K562 (cell line): ENCODE measurements around the gene SCFD2. TPM values are rescaled to one million over a fixed set of nuclear protein-coding genes. Genes with fewer than 3 reads are reported as not detected.

ENCODE experiments used
- ATAC-seq: fragments of 200-7000 bp; cut with Tn5 transposase; 3 replicates; pipeline ENCODE4 v1.9.1; 2020; ENCODE audit warnings: moderate library complexity
- BruUV-seq: library from RNA; stranded (reverse); fragments of 400-500 nt; replicated peaks from 2 replicates; lab custom pipeline; 2021; lab: Mats Ljungman, UMichigan
- CTCF ChIA-PET: fragments of 300-600 bp; formaldehyde crosslinking; extraction: SDS; loops from one replicate; lab custom pipeline; 2021; ENCODE audit warnings: low intra/inter-chr PET ratio; lab: Yijun Ruan, JAX
- POLR2A ChIA-PET: fragments of 300-600, 350-650 bp; sonication (Branson Sonifier 250); formaldehyde crosslinking; extraction: SDS; loops from one replicate; lab custom pipeline; 2021; ENCODE audit warnings: antibody characterized with exemption, inconsistent platforms; lab: Yijun Ruan, JAX
- DNase-seq, 4 experiments: peaks; one replicate each; pipeline versions ENCODE4 v3.0.0 to v3.0.0-alpha.2; 2011 to 2018; ENCODE audit warnings: low spot score in 3 of 4, mixed read lengths in 3 of 4; ENCODE audit errors: extremely low read depth in 1 of 4
- FAIRE-seq: peaks from 2 replicates; lab custom pipeline; 2011; peaks lifted over from hg19 to GRCh38; lab: Jason Lieb, UNC
- H2AFZ ChIP-seq: 2 replicates; pipeline ENCODE4 v1.6.0; 2011; ENCODE audit warnings: low read depth, low read length, control low read depth, inconsistent platforms
- H3K27ac ChIP-seq: fragments of 200-600 bp; 3 replicates; pipeline ENCODE4 v1.8.0; 2011; ENCODE audit warnings: low read depth, mild to moderate bottlenecking, control low read depth, inconsistent platforms, low read length, moderate library complexity, mixed read lengths; ENCODE audit errors: extremely low read depth
- H3K27me3 ChIP-seq, 2 experiments: fragments of 300-600 bp in 1 of 2; 2 replicates in 1 of 2; 3 replicates in 1 of 2; pipeline versions ENCODE4 v1.6.0 to v1.8.0; 2011; ENCODE audit warnings: inconsistent platforms in 2 of 2, low read length in 2 of 2, mild to moderate bottlenecking in 1 of 2, mixed read lengths in 1 of 2, moderate library complexity in 1 of 2; ENCODE audit not compliant: control insufficient read depth in 2 of 2, insufficient read depth in 2 of 2
- H3K36me3 ChIP-seq: fragments of 300-600 bp; 3 replicates; pipeline ENCODE4 v1.8.0; 2011; ENCODE audit warnings: mild to moderate bottlenecking, low read length, inconsistent platforms; ENCODE audit not compliant: control insufficient read depth, insufficient read depth
- H3K4me1 ChIP-seq, 2 experiments: fragments of 200-600 bp in 1 of 2; replicated peaks in 1 of 2; 2 replicates in 1 of 2; 3 replicates in 1 of 2; pipeline versions ENCODE4 v1.5.1 to v1.8.0; 2011; ENCODE audit warnings: inconsistent platforms in 2 of 2, low read length in 2 of 2, mild to moderate bottlenecking in 1 of 2, mixed read lengths in 1 of 2, moderate library complexity in 1 of 2; ENCODE audit not compliant: control insufficient read depth in 2 of 2, insufficient read depth in 2 of 2
- H3K4me2 ChIP-seq: 2 replicates; pipeline ENCODE4 v1.6.1; 2011; ENCODE audit warnings: low read length, control low read depth, inconsistent platforms, mixed read lengths; ENCODE audit not compliant: insufficient read depth
- H3K4me3 ChIP-seq: fragments of 200-600 bp; sonication (generic), shearing (Covaris generic); 2 replicates; pipeline ENCODE4 v1.5.1; 2016; ENCODE audit warnings: control low read depth, inconsistent platforms
- H3K79me2 ChIP-seq: fragments of 200-600 bp; 3 replicates; pipeline ENCODE4 v1.8.0; 2011; ENCODE audit warnings: low read length, inconsistent platforms; ENCODE audit not compliant: control insufficient read depth, insufficient read depth
- H3K9ac ChIP-seq, 2 experiments: 2 replicates each; pipeline versions ENCODE4 v1.6.0 to v1.6.1; 2011; ENCODE audit warnings: low read depth in 2 of 2, low read length in 2 of 2, control low read depth in 1 of 2, inconsistent platforms in 1 of 2, mild to moderate bottlenecking in 1 of 2, mixed read lengths in 1 of 2; ENCODE audit not compliant: insufficient read depth in 1 of 2
- H3K9me1 ChIP-seq: one replicate; pipeline ENCODE4 v1.6.0; 2011; ENCODE audit warnings: inconsistent platforms, mild to moderate bottlenecking, low read length, moderate library complexity; ENCODE audit not compliant: control insufficient read depth, insufficient read depth
- H3K9me3 ChIP-seq: replicated peaks from 2 replicates; pipeline ENCODE4 v1.5.1; 2011; ENCODE audit warnings: low read depth, low read length, inconsistent platforms; ENCODE audit not compliant: control insufficient read depth, insufficient read depth
- H4K20me1 ChIP-seq: replicated peaks from 2 replicates; pipeline ENCODE4 v1.6.1; 2011; ENCODE audit warnings: low read length, inconsistent platforms, mixed read lengths; ENCODE audit not compliant: control insufficient read depth, insufficient read depth
- BRCA1 ChIP-seq, 2 experiments: fragments of 450-650 bp in 1 of 2; sonication (generic) in 1 of 2; formaldehyde crosslinking in 1 of 2; IDR thresholded peaks; 2 replicates each; pipeline versions ENCODE4 v1.5.0 to v1.6.1; 2017 to 2020; ENCODE audit warnings: mild to moderate bottlenecking in 1 of 2, missing genetic modification reagents in 1 of 2
- ELF2 ChIP-seq: fragments of 250-450 bp; sonication (Bioruptor Pico); IDR thresholded peaks from 2 replicates; pipeline ENCODE4 v1.5.0; 2021; ENCODE audit warnings: mild to moderate bottlenecking
- ESRRB ChIP-seq: fragments of 250-450 bp; sonication (Bioruptor Pico); IDR thresholded peaks from 2 replicates; pipeline ENCODE4 v1.5.0; 2020; ENCODE audit warnings: mild to moderate bottlenecking, moderate library complexity, borderline replicate concordance
- FOXA3 ChIP-seq, 2 experiments: fragments of 450-650 bp in 1 of 2; sonication (generic) in 1 of 2; formaldehyde crosslinking; IDR thresholded peaks in 1 of 2; conservative IDR thresholded peaks in 1 of 2; 2 replicates each; pipeline versions ENCODE4 v1.4.0 to v1.8.0; 2020 to 2022; ENCODE audit warnings: mild to moderate bottlenecking in 2 of 2, missing genetic modification reagents in 1 of 2
- ILK ChIP-seq: fragments of 450-650 bp; IDR thresholded peaks from 2 replicates; pipeline ENCODE4 v1.6.1; 2016; ENCODE audit warnings: missing genetic modification characterization, low read depth, mild to moderate bottlenecking, missing compliant biosample characterization, moderate library complexity, borderline replicate concordance
- MEF2D ChIP-seq: conservative IDR thresholded peaks from 2 replicates; pipeline ENCODE4 v1.6.1; 2016; ENCODE audit warnings: low read depth, missing genetic modification characterization, missing compliant biosample characterization
- NCOA1 ChIP-seq: fragments of 450-650 bp; IDR thresholded peaks from 2 replicates; pipeline ENCODE4 v1.6.1; 2016; ENCODE audit warnings: low read depth
- NCOR1 ChIP-seq: fragments of 450-650 bp; IDR thresholded peaks from 2 replicates; pipeline ENCODE4 v1.6.1; 2016; ENCODE audit warnings: mild to moderate bottlenecking, moderate library complexity
- NR2C2 ChIP-seq, 2 experiments: fragments of 200-800 bp in 1 of 2; sonication (Bioruptor generic) in 1 of 2; sonication (generic) in 1 of 2; formaldehyde crosslinking in 1 of 2; IDR thresholded peaks; 2 replicates each; pipeline versions ENCODE4 v1.6.1 to v1.8.0; 2016 to 2022; ENCODE audit warnings: mild to moderate bottlenecking in 1 of 2, missing compliant biosample characterization in 1 of 2, missing genetic modification characterization in 1 of 2, missing genetic modification reagents in 1 of 2
- POLR2AphosphoS5 ChIP-seq: IDR thresholded peaks from 2 replicates; pipeline ENCODE4 v1.6.1; 2011; ENCODE audit warnings: mild to moderate bottlenecking, low read depth, low read length, moderate library complexity; ENCODE audit not compliant: control insufficient read depth, insufficient read depth
- TFE3 ChIP-seq: fragments of 450-650 bp; formaldehyde crosslinking; IDR thresholded peaks from 2 replicates; pipeline ENCODE4 v1.4.0; 2020; ENCODE audit warnings: mild to moderate bottlenecking, mixed read lengths
- TRIM28 ChIP-seq: fragments of 450-650 bp; IDR thresholded peaks from 2 replicates; pipeline ENCODE4 v1.6.1; 2017
- VEZF1 ChIP-seq: fragments of 200-800 bp; sonication (Bioruptor generic); IDR thresholded peaks from 2 replicates; pipeline ENCODE4 v1.6.1; 2017; ENCODE audit warnings: missing genetic modification characterization, missing compliant biosample characterization
- ZNF165 ChIP-seq: fragments of 250-450 bp; sonication (Bioruptor Pico); IDR thresholded peaks from 2 replicates; pipeline ENCODE4 v1.4.0; 2020; ENCODE audit warnings: borderline replicate concordance
- ZNF639 ChIP-seq, 2 experiments: fragments of 200-800 bp in 1 of 2; sonication (Bioruptor generic) in 1 of 2; sonication (generic) in 1 of 2; formaldehyde crosslinking in 1 of 2; IDR thresholded peaks in 1 of 2; conservative IDR thresholded peaks in 1 of 2; 2 replicates each; pipeline versions ENCODE4 v1.5.0 to v1.6.1; 2016 to 2020; ENCODE audit warnings: missing compliant biosample characterization in 1 of 2, missing genetic modification characterization in 1 of 2, missing genetic modification reagents in 1 of 2
- WGBS: fragments of 100-300 bp; shearing (Covaris generic); methylation state at CpG from one replicate; pipeline ENCODE4 v1.1.6; 2016; ENCODE audit warnings: low coverage, mixed read lengths; ENCODE audit not compliant: insufficient coverage; ENCODE audit errors: missing lambda C conversion rate; 5-methylcytosine and 5-hydroxymethylcytosine counted together
- in situ Hi-C: fragments of 300-500 bp; cut with MboI; formaldehyde crosslinking; loops from 4 replicates; pipeline ENCODE4 v1.15.0; 2018; ENCODE audit warnings: inconsistent platforms, mixed read lengths
- intact Hi-C: fragments of 100-400 bp; cut with micrococcal nuclease; formaldehyde crosslinking; loops from 2 replicates; pipeline ENCODE4 v1.14.2; 2022
- polyA plus RNA-seq, 8 experiments: library from polyadenylated mRNA; depleted of rRNA in 4 of 8; stranded (reverse) in 5 of 8; unstranded in 3 of 8; fragments of >200 nt; fragmentation: Nextera tagmentation in 2 of 8; fragmentation: Illumina TruSeq in 1 of 8; extraction: Ambion mirVana in 2 of 8; extraction: Trizol in 1 of 8; gene quantifications; 2 replicates each; pipeline versions ENCODE4 v1.2.1 to v1.2.3, GENCODE V29; 2011 to 2014; ENCODE audit warnings: inconsistent platforms in 1 of 8, missing spikeins in 1 of 8
- total RNA-seq, 7 experiments: library from RNA; depleted of rRNA in 6 of 7; stranded (reverse); fragments of >200 nt in 6 of 7; fragmentation: Illumina TruSeq in 2 of 7; extraction: Trizol in 2 of 7; gene quantifications; 2 replicates each; pipeline versions ENCODE4 v1.2.1 to v1.2.3, GENCODE V29; 2011 to 2021; ENCODE audit warnings: low replicate concordance in 1 of 7

Gene SCFD2
- total and polyA plus RNA-seq, 9 of the 15 experiments (the other 6 are each of a cell fraction or from before 2014, with no cell fraction given), result 5.7 to 30.3 (median 22.8) TPM

GRCh38 chr4:53019485-53020382 is 346.1 kb downstream of the SCFD2 start:
- ChIA-PET CTCF (no interaction called here), POLR2A (interaction anchor here (0.6 to 1.1 kb wide), 2 partner anchors 165 to 534 kb away, joined by 3 read pairs; no protein-coding TSS in a partner anchor)
- Histone ChIP-seq H3K9ac (no peak overlapping the region), H4K20me1 (no peaks in the 10 kb centered on the region), H3K9me3 (no peaks in the 10 kb centered on the region), H3K27me3 (no peaks in the 10 kb centered on the region), H3K27ac (no peak overlapping the region), H3K4me3 (no peak overlapping the region), H3K36me3 (no peaks in the 10 kb centered on the region), H3K4me1 (peaks cover 0 to 14% of the 10 kb centered on the region in 2 experiments; a peak in 2 of 5 replicates), H3K79me2 (no peaks in the 10 kb centered on the region), H3K4me2 (no peak overlapping the region), H2AFZ (no peak overlapping the region), H3K9me1 (no peaks in the 10 kb centered on the region)
- intact Hi-C loops, result loop anchor here (5.0 to 10.0 kb wide), 5 partner anchors 178 to 885 kb away; no protein-coding TSS in a partner anchor
- WGBS, result 4% methylated on average over 6 of the region's 6 CpGs
- no TSS peak for BruUV-seq
- peak; percentile 76 for ATAC-seq
- in situ Hi-C loops, result loop anchor here (5.0 to 25.0 kb wide), 2 partner anchors 793 to 1218 kb away; no protein-coding TSS in a partner anchor
- peak; percentile 69 for FAIRE-seq
- DNase-seq, result peak; percentile 13 to 69 (median 33)
- TF ChIP-seq FOXA3 (CRISPR knock-in tag; conservative IDR thresholded peaks at IDR 0.05 in 1 of 2, IDR thresholded peaks at IDR 0.05 in 1 of 2) (peak in 1 of 2 experiments; percentile 62; a peak in 2 of 4 replicates), ILK (tag) (no peak), ZNF639 (CRISPR knock-in tag; conservative IDR thresholded peaks at IDR 0.05 in 1 of 2, IDR thresholded peaks at IDR 0.05 in 1 of 2) (no peak), ELF2 (CRISPR knock-in tag) (no peak), NR2C2 (CRISPR knock-in tag; IDR thresholded peaks at IDR 0.05) (no peak), NR2C2 (tag; IDR thresholded peaks at IDR 0.05) (peak; percentile 62), NCOR1 (peak; percentile 55), BRCA1 (IDR thresholded peaks at IDR 0.05) (no peak), BRCA1 (CRISPR knock-in tag; IDR thresholded peaks at IDR 0.05) (no peak), VEZF1 (CRISPR knock-in tag) (no peak), TFE3 (CRISPR knock-in tag) (no peak), NCOA1 (no peak), POLR2AphosphoS5 (0 out of 2 replicates have a peak, but pooled peaks have one; percentile 27), ESRRB (CRISPR knock-in tag) (no peak), TRIM28 (no peak), MEF2D (tag) (no peak), ZNF165 (CRISPR knock-in tag) (no peak)
